Heart right ventricle (tissue), 16 donors: ENCODE results near the gene OLFM1. TPM values are rescaled to one million over a fixed set of nuclear protein-coding genes. Genes with fewer than 3 reads are reported as not detected.

Source experiments
- ATAC-seq, 8 donors: fragments of 200-7000 bp; cut with Tn5 transposase; one replicate each; pipeline ENCODE4 v1.9.1; 2020; ENCODE audit warnings: mild to moderate bottlenecking in 8 of 8, moderate library complexity in 8 of 8, moderate number of reproducible peaks in 1 of 8
- DNase-seq, 2 donors: peaks; one replicate each; pipeline ENCODE4 v3.0.0-alpha.2; 2020
- H3K27ac ChIP-seq, 10 donors: fragments of 200-600 bp; sonication (generic) in 2 of 10; one replicate each; pipeline versions ENCODE4 v1.5.0 to v1.8.0; 2020 to 2022; ENCODE audit warnings: mild to moderate bottlenecking in 3 of 10
- H3K27me3 ChIP-seq, 7 donors: fragments of 200-600 bp; one replicate each; pipeline ENCODE4 v1.8.0; 2021 to 2022; ENCODE audit warnings: mild to moderate bottlenecking in 2 of 7
- H3K36me3 ChIP-seq, 9 donors: fragments of 200-600 bp; sonication (generic) in 1 of 9; one replicate each; pipeline versions ENCODE4 v1.5.0 to v1.8.0; 2020 to 2022; ENCODE audit warnings: mild to moderate bottlenecking in 2 of 9
- H3K4me1 ChIP-seq, 9 donors: fragments of 200-600 bp; sonication (generic) in 1 of 9; one replicate each; pipeline versions ENCODE4 v1.5.0 to v1.8.0; 2020 to 2022; ENCODE audit warnings: mild to moderate bottlenecking in 4 of 9
- H3K4me3 ChIP-seq, 10 donors: fragments of 200-600 bp; sonication (generic) in 2 of 10; one replicate each; pipeline versions ENCODE4 v1.5.0 to v1.8.0; 2020 to 2022; ENCODE audit warnings: mild to moderate bottlenecking in 7 of 10, moderate library complexity in 2 of 10
- H3K9me3 ChIP-seq, 11 donors: fragments of 200-600 bp in 10 of 11; sonication (generic) in 2 of 11; one replicate each; pipeline versions ENCODE4 v1.5.0 to v1.8.0; 2013 to 2022; ENCODE audit warnings: mild to moderate bottlenecking in 2 of 11, control low read depth in 1 of 11, moderate library complexity in 1 of 11
- WGBS, 2 donors: extraction: QIAGEN DNeasy Blood & Tissue Kit; methylation state at CpG; one replicate each; pipeline ENCODE4 v1.1.7; 2013; ENCODE audit warnings: inconsistent platforms in 1 of 2; 5-methylcytosine and 5-hydroxymethylcytosine counted together
- intact Hi-C, 10 donors: fragments of 100-400 bp; cut with DNase I; formaldehyde crosslinking; loops; one replicate each; pipeline versions ENCODE4 v1.11.1 to v1.14.2; 2022
- polyA plus RNA-seq, 2 donors: library from polyadenylated mRNA; stranded (reverse); fragments of 200-250 nt; gene quantifications; one replicate each; pipeline ENCODE4 v1.2.3, GENCODE V29; 2013
- total RNA-seq, 10 donors: library from RNA; stranded (reverse); fragmentation: NEBNext Ultra II Directional in 3 of 10; extraction: Animal tissue kit (Norgen Biotek cat#: 25700) in 3 of 10; gene quantifications; one replicate each; pipeline versions ENCODE4 v1.2.1 to v1.2.4, GENCODE V29; 2021 to 2023
- TF ChIP-seq, protein P1 (sequence below), 9 donors: fragments of 200-600 bp; sonication (generic) in 2 of 9; IDR thresholded peaks; one replicate each; pipeline versions ENCODE4 v1.5.0 to v1.8.0; 2021 to 2022; ENCODE audit warnings: antibody characterized with exemption in 9 of 9, mild to moderate bottlenecking in 5 of 9, moderate library complexity in 1 of 9
- donor health status: Arrhythmogenic right ventricular cardiomyopathy.
- donor health status: ischemic (EF 13 %, LVEDD 7.1; RV severe dilation, severe dysfunction).
- donor health status: healthy with polysubstance abuse.
- donor health status: DM: no; HTN: yes; CAD: no.
- donor health status: DM: no; HTN: no; CAD: no.
- donor health status: ischemic (EF 25% LVEDD 6.9; RV normal size, moderate dysfunction).
- donor health status: ischemic (EF 25% LVEDD 5.7; RV mildly dilated, moderate dysfunction).
- donor health status: healthy.
- donor health status: DM: yes; HTN: yes; CAD: no.
- donor health status: Ischemic cardiomyopathy.
- donor health status: ischemic (EF 35%, LVEDD 5.7; RV mildly dilated, moderate dysfunction).
- donor health status: nonischemic (EF 11% LVEDD 7.7; RV severe dilation, severe dysfunction).
- donor health status: DM: yes; HTN: yes; CAD: no.
- donor health status: PGD.
- donor health status: ischemic (EF 29% LVEDD 5.4; RV normal size, mild dysfunction).
- donor health status: nonischemic (EF 23%, LVEDD 6.1; RV moderate dilation, normal function).

OLFM1 gene
- total and polyA plus RNA-seq, 12 donors, result 3.3 to 14.9 (median 6.5) TPM

DNA sequence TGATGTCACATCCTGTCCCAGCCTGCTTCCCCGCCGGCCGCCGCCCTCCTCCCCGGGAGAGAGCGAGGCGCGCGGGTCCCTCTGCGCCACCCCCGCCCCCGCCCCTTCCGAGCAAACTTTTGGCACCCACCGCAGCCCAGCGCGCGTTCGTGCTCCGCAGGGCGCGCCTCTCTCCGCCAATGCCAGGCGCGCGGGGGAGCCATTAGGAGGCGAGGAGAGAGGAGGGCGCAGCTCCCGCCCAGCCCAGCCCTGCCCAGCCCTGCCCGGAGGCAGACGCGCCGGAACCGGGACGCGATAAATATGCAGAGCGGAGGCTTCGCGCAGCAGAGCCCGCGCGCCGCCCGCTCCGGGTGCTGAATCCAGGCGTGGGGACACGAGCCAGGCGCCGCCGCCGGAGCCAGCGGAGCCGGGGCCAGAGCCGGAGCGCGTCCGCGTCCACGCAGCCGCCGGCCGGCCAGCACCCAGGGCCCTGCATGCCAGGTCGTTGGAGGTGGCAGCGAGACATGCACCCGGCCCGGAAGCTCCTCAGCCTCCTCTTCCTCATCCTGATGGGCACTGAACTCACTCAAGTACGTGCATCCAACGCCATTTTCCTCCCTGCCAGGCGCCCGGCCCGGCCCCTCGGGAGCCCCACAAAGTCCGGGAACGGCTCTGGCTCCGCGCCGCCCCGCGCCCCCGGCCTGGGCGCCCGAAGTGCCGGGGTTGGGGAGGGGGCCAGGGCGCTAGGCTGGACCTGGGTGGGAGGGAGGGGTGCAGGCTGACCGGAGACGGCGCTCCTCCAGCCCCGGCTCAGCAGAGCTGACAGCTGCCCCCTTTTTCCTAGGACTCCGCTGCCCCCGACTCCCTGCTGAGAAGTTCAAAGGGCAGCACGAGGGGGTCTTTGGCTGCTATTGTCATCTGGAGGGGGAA is 12.0 kb upstream of the OLFM1 start:
- peaks cover 0 to 19% (median 12%) of the 10 kb centered on the region in 9 donors for H3K4me1 ChIP-seq
- ATAC-seq, result peak; percentile 87 to 92 (median 90)
- H3K27ac ChIP-seq, result peak overlapping the region in 3 of 10 donors; percentile 26 to 43 (median 34)
- H3K36me3 ChIP-seq, result no peaks in the 10 kb centered on the region
- WGBS, 2 donors, result 1 to 2% methylated on average over 80 to 90 of the region's 90 CpGs
- intact Hi-C loops, result loop anchor here in 2 of 10 donors (10.0 kb wide), 2 partner anchors 301 to 381 kb away; no protein-coding TSS in a partner anchor
- H3K9me3 ChIP-seq, result no peaks in the 10 kb centered on the region
- peak overlapping the region; percentile 32 to 64 (median 59) for H3K4me3 ChIP-seq
- TF ChIP-seq, protein P1, sequence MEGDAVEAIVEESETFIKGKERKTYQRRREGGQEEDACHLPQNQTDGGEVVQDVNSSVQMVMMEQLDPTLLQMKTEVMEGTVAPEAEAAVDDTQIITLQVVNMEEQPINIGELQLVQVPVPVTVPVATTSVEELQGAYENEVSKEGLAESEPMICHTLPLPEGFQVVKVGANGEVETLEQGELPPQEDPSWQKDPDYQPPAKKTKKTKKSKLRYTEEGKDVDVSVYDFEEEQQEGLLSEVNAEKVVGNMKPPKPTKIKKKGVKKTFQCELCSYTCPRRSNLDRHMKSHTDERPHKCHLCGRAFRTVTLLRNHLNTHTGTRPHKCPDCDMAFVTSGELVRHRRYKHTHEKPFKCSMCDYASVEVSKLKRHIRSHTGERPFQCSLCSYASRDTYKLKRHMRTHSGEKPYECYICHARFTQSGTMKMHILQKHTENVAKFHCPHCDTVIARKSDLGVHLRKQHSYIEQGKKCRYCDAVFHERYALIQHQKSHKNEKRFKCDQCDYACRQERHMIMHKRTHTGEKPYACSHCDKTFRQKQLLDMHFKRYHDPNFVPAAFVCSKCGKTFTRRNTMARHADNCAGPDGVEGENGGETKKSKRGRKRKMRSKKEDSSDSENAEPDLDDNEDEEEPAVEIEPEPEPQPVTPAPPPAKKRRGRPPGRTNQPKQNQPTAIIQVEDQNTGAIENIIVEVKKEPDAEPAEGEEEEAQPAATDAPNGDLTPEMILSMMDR (IDR thresholded peaks at IDR 0.05), result no peak
- peak; percentile 54 to 68 for DNase-seq
- peaks cover 0 to 34% (median 12%) of the 10 kb centered on the region in 7 donors for H3K27me3 ChIP-seq

DNA sequence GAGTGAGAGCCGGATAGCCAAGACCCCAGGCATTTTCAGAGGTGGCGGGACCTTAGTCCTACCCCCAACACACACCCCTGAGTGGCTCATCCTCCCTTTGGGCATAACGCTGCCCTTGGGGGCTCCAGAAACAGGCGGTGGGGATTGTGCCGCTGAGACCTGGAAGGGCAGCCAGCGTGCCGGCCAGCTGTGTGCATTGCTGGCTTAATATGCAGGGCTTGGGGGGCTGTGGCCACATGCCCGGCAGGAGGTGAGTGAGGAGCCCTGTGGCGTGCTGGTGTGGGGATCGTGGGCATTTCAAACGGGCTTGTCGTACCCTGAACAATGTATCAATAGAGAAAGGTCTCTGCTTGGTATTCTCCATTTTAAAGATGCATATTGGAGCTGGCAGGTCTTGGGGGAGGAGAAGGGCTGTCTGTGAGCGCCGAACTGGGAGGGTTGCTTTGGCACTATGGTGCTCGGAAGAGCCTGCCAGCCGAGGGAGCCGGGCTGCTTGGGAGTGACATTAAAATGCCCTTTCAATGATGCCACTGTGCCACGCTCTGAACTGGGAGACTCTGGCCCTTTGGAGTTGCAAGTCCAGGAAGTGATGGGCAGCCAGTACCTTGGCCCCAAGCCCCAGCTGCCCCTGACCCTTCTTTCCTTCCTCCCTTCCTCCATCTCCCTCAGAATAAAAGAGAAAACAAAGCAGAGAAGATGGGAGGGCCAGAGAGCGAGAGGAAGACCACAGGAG is 11.2 kb upstream of the OLFM1 start:
- no peak overlapping the region for H3K27ac ChIP-seq
- ATAC-seq (no peak), DNase-seq (no peak)
- WGBS, 2 donors, result 25 to 31% methylated on average over 19 of the region's 19 CpGs
- intact Hi-C loops, result loop anchor here in 2 of 10 donors (10.0 kb wide), 2 partner anchors 302 to 382 kb away; no protein-coding TSS in a partner anchor
- peak overlapping the region in 9 of 10 donors; percentile 43 to 64 (median 60) for H3K4me3 ChIP-seq
- TF ChIP-seq, protein P1 (IDR thresholded peaks at IDR 0.05), result no peak
- H3K27me3 ChIP-seq, result peaks cover 0 to 30% (median 3%) of the 10 kb centered on the region in 7 donors
- H3K36me3 ChIP-seq, result no peaks in the 10 kb centered on the region
- H3K4me1 ChIP-seq, result peaks cover 0 to 19% (median 12%) of the 10 kb centered on the region in 9 donors
- H3K9me3 ChIP-seq, result no peaks in the 10 kb centered on the region

DNA sequence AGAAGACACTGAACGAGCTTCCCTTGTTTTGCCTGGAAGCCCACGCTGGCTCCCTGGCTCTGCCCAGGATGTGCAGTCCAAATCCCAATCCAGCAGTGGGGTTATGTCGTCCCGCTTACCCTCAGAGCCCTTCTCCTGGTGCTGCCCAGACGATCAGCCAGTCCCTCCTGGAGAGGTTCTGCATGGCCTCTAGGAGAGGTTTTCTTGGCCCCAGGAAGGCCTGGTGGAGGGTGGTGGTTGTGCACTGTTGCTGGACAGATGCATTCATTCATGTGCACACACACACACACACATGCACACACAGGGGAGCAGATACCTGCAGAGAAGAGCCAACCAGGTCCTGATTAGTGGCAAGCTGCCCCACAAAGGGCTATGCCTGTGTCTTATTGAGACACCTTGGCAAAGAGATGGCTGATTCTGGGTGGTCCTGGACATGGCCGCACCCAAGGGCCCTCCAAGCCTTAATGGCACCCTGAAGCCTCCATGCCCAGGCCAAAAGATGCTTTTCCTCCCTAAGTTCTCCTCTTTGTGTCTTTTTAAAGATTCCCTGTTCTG is 10.5 kb upstream of the OLFM1 start:
- peaks cover 0 to 32% (median 3%) of the 10 kb centered on the region in 7 donors for H3K27me3 ChIP-seq
- WGBS, 2 donors, result 81% methylated on average over 6 of the region's 6 CpGs
- no peaks in the 10 kb centered on the region for H3K36me3 ChIP-seq
- DNase-seq (no peak), ATAC-seq (no peak)
- H3K27ac ChIP-seq, result no peak overlapping the region
- H3K4me1 ChIP-seq, result peaks cover 0 to 19% (median 12%) of the 10 kb centered on the region in 9 donors
- TF ChIP-seq, protein P1 (IDR thresholded peaks at IDR 0.05), result no peak
- H3K9me3 ChIP-seq, result no peaks in the 10 kb centered on the region
- intact Hi-C loops, result loop anchor here in 2 of 10 donors (10.0 kb wide), 2 partner anchors 302 to 382 kb away; no protein-coding TSS in a partner anchor
- H3K4me3 ChIP-seq, result no peak overlapping the region
